MCF 10A (cell line): ENCODE data around the gene CLDN16. TPM values are rescaled to one million over a fixed set of nuclear protein-coding genes. Genes with fewer than 3 reads are reported as not detected.

Experiments
- BruUV-seq: library from RNA; stranded (reverse); fragments of 400-500 nt; replicated peaks from 2 replicates; lab custom pipeline; 2021; lab: Mats Ljungman, UMichigan
- CTCF ChIA-PET: fragments of 300-600 bp; sonication (Branson Sonifier 250); formaldehyde crosslinking; extraction: SDS; loops from one replicate; lab custom pipeline; 2021; ENCODE audit warnings: antibody characterized with exemption, inconsistent platforms; lab: Yijun Ruan, JAX
- POLR2A ChIA-PET: fragments of 300-600, 350-650 bp; sonication (Branson Sonifier 250); formaldehyde crosslinking; extraction: SDS; loops from one replicate; lab custom pipeline; 2020; ENCODE audit warnings: antibody characterized with exemption, inconsistent platforms; lab: Yijun Ruan, JAX
- DNase-seq: peaks from one replicate; pipeline ENCODE4 v3.0.0-alpha.2; 2018; ENCODE audit not compliant: unreplicated experiment
- H3K27ac Mint-ChIP-seq: one replicate; pipeline ENCODE4 v1.8.0; 2022; ENCODE audit warnings: mild to moderate bottlenecking, low read depth, mixed read lengths; ENCODE audit not compliant: unreplicated experiment
- H3K27me3 Mint-ChIP-seq: one replicate; pipeline ENCODE4 v1.8.0; 2022; ENCODE audit warnings: mixed read lengths; ENCODE audit not compliant: insufficient read depth, unreplicated experiment
- H3K36me3 Mint-ChIP-seq: one replicate; pipeline ENCODE4 v1.8.0; 2022; ENCODE audit warnings: mild to moderate bottlenecking, moderate library complexity, mixed read lengths; ENCODE audit not compliant: insufficient read depth, unreplicated experiment
- H3K4me1 Mint-ChIP-seq: one replicate; pipeline ENCODE4 v1.8.0; 2022; ENCODE audit warnings: mixed read lengths; ENCODE audit not compliant: insufficient read depth, unreplicated experiment
- H3K4me3 Mint-ChIP-seq: one replicate; pipeline ENCODE4 v1.8.0; 2022; ENCODE audit warnings: mild to moderate bottlenecking, moderate library complexity, mixed read lengths; ENCODE audit not compliant: unreplicated experiment
- H3K9me3 Mint-ChIP-seq: one replicate; pipeline ENCODE4 v1.8.0; 2022; ENCODE audit warnings: mixed read lengths; ENCODE audit not compliant: unreplicated experiment
- intact Hi-C: fragments of 100-400 bp; cut with micrococcal nuclease; formaldehyde crosslinking; loops from 2 replicates; pipeline ENCODE4 v1.14.1; 2022
- total RNA-seq: library from RNA; stranded (reverse); gene quantifications from 2 replicates; pipeline ENCODE4 v1.2.3, GENCODE V29; 2022
- TF ChIP-seq, protein P1 (sequence below): fragments of 200-600 bp; IDR thresholded peaks from one replicate; pipeline ENCODE4 v1.8.0; 2022; ENCODE audit warnings: antibody characterized with exemption, mild to moderate bottlenecking; ENCODE audit not compliant: unreplicated experiment

Gene CLDN16
- total RNA-seq, 1 experiment from 2014 or later: 0.23 TPM

DNA sequence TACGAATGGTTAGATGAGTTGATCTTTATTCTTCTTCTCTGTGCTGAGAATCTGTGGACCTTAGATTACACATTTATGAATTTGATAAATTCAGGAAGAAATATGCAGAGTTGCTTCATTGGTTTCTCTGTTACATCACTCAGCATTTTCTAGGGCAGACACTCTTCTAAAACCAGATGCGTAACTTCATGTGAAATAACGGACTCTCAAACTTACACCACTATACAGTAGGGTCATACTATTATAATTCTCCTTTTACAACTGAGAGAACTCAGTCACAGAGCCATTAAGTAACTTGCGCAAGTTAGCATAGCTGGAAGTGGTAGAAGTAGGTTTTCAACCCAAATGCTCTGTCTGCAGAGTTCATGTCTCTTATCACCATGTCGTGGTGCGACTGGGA lies 56.0 kb downstream of the CLDN16 start:
- intact Hi-C loops: loop anchor here (5.0 kb wide), 2 partner anchors 122 to 482 kb away; partner anchors contain the start of gene CLDN1
- no peaks in the 10 kb centered on the region for H3K4me1 Mint-ChIP-seq
- TF ChIP-seq, protein P1, sequence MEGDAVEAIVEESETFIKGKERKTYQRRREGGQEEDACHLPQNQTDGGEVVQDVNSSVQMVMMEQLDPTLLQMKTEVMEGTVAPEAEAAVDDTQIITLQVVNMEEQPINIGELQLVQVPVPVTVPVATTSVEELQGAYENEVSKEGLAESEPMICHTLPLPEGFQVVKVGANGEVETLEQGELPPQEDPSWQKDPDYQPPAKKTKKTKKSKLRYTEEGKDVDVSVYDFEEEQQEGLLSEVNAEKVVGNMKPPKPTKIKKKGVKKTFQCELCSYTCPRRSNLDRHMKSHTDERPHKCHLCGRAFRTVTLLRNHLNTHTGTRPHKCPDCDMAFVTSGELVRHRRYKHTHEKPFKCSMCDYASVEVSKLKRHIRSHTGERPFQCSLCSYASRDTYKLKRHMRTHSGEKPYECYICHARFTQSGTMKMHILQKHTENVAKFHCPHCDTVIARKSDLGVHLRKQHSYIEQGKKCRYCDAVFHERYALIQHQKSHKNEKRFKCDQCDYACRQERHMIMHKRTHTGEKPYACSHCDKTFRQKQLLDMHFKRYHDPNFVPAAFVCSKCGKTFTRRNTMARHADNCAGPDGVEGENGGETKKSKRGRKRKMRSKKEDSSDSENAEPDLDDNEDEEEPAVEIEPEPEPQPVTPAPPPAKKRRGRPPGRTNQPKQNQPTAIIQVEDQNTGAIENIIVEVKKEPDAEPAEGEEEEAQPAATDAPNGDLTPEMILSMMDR: no peak
- POLR2A ChIA-PET: interaction anchor here (1.0 to 2.0 kb wide), 2 partner anchors 18 to 45 kb away, joined by 3 to 6 read pairs; no protein-coding TSS in a partner anchor
- CTCF ChIA-PET: interaction anchor here (0.7 to 2.1 kb wide), 7 partner anchors 9 to 606 kb away, joined by 3 to 12 read pairs (median 5); no protein-coding TSS in a partner anchor
- BruUV-seq: no TSS peak
- no peaks in the 10 kb centered on the region for H3K9me3 Mint-ChIP-seq
- H3K27me3 Mint-ChIP-seq: no peaks in the 10 kb centered on the region
- no peak overlapping the region for H3K27ac Mint-ChIP-seq
- DNase-seq: no peak
- no peak overlapping the region for H3K4me3 Mint-ChIP-seq
- no peaks in the 10 kb centered on the region for H3K36me3 Mint-ChIP-seq

DNA sequence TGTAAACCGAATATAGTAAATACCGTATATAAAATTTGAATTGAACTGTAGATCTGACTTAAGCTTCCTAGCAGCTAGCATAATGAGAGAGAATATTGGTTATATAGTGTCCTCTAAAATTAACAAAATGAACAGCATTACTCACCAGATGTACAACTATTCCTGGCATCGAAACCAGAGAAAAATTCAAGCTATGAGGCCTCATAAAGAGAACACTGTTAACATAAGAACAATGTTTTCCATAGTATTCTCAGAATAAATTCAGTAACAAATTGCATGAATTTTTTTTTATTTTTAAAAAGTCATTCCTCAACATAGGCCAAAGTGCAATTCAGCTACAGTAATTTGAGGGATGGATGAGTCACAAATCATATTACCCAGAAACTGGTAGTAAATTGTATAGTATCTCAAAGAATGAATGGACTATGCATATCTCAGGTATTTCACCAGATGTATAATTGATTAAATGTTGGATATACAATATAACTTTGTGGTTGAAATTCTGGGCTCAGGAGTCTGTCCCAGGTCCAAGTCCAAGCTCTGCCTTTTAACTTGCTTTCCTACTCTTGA lies 56.7 kb downstream of the CLDN16 start:
- intact Hi-C loops: loop anchor here (5.0 kb wide), 3 partner anchors 122 to 482 kb away; partner anchors contain the start of gene CLDN1
- no peaks in the 10 kb centered on the region for H3K36me3 Mint-ChIP-seq
- BruUV-seq: no TSS peak
- no peak overlapping the region for H3K4me3 Mint-ChIP-seq
- CTCF ChIA-PET: interaction anchor here (0.5 to 2.1 kb wide), 12 partner anchors 8 to 605 kb away, joined by 3 to 12 read pairs (median 4); no protein-coding TSS in a partner anchor
- no peak overlapping the region for H3K27ac Mint-ChIP-seq
- no peaks in the 10 kb centered on the region for H3K4me1 Mint-ChIP-seq
- TF ChIP-seq, protein P1: no peak
- no peaks in the 10 kb centered on the region for H3K27me3 Mint-ChIP-seq
- no peak for DNase-seq
- POLR2A ChIA-PET: interaction anchor here (1.0 to 2.0 kb wide), 2 partner anchors 19 to 45 kb away, joined by 3 to 6 read pairs; no protein-coding TSS in a partner anchor
- no peaks in the 10 kb centered on the region for H3K9me3 Mint-ChIP-seq

DNA sequence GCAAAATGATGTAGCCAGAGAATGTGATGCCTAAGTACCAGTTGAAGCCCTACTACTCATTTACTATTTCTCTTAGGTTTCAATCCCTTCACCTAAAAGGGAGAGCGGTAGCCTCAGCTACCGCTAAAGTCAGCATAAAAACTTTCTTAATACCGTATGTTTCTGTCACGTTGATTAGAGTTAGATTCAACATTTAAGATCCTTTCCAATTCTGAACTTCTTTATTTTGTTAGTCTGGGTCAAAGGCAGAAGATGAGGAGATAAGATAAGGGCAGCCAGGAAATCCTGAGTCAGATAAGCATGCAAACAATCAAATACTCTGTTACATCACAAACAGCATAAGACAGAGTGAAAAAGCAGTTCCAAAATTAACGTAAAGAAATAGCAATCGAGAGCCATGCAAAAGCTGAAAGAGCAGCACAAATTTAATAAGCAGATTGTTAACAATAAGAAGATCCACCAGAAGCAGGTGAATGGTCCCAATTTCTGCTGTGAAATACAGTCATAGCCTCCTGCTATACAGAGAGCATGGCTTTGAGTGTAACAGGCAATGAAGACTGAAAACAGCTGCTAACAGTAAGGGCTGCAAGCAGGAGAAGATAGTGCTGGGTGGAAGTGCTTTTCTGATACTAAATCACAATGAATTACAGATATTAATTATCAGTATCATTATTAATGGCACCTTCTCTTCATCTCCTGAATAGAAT lies 58.8 kb downstream of the CLDN16 start:
- no peaks in the 10 kb centered on the region for H3K36me3 Mint-ChIP-seq
- ChIA-PET POLR2A (no interaction called here), CTCF (interaction anchor here (0.6 kb wide), 2 partner anchors 326 to 700 kb away, joined by 3 to 4 read pairs; no protein-coding TSS in a partner anchor)
- H3K4me3 Mint-ChIP-seq: no peak overlapping the region
- H3K9me3 Mint-ChIP-seq: no peaks in the 10 kb centered on the region
- DNase-seq: no peak
- no peaks in the 10 kb centered on the region for H3K4me1 Mint-ChIP-seq
- no peaks in the 10 kb centered on the region for H3K27me3 Mint-ChIP-seq
- intact Hi-C loops: loop anchor here (5.0 kb wide), 1 partner anchor 251 kb away; no protein-coding TSS in a partner anchor
- no peak overlapping the region for H3K27ac Mint-ChIP-seq
- TF ChIP-seq, protein P1: no peak
- BruUV-seq: no TSS peak

DNA sequence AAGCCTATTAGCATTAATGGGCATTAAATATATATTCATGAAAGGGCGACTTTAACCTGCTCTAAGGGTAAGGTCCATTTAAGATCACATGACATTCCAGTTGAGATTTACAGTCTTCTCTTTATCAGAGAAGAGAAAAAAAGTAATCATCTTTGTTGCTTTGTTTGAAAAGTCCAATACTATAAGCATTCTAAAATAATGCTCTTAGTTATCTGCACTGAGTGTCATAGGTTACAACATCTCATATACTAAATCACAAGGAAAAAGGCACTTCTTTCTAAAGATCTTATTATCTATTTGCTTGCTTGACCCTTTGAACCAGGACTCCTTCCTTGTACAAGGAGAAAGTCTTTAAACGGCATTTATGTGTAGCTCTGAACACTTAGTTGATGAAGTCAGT lies 60.3 kb downstream of the CLDN16 start:
- Mint-ChIP-seq H3K9me3 (no peaks in the 10 kb centered on the region), H3K4me3 (no peak overlapping the region), H3K36me3 (no peaks in the 10 kb centered on the region), H3K4me1 (no peaks in the 10 kb centered on the region), H3K27me3 (no peaks in the 10 kb centered on the region), H3K27ac (no peak overlapping the region)
- no TSS peak for BruUV-seq
- intact Hi-C loops: loop anchor here (5.0 kb wide), 1 partner anchor 249 kb away; no protein-coding TSS in a partner anchor
- ChIA-PET CTCF (interaction anchor here (0.7 to 1.5 kb wide), 4 partner anchors 23 to 152 kb away, joined by 3 read pairs; no protein-coding TSS in a partner anchor), POLR2A (no interaction called here)
- TF ChIP-seq, protein P1: no peak
- no peak for DNase-seq
